ENCODE measurements around the gene BICRAL. TPM values are rescaled to one million over a fixed set of nuclear protein-coding genes. Genes with fewer than 3 reads are reported as not detected.
A peak's percentile ranks its signal among the peaks of the same experiment; 100 is the strongest.
"Not testable (repeated sequence)": the region's sequence is repeated elsewhere in the genome, so short reads cannot be mapped to it uniquely, and the experiment has no call there.

BICRAL gene
- polyA plus RNA-seq, 3 donors = 14.9 to 17.6 (median 15.6) TPM

DNA sequence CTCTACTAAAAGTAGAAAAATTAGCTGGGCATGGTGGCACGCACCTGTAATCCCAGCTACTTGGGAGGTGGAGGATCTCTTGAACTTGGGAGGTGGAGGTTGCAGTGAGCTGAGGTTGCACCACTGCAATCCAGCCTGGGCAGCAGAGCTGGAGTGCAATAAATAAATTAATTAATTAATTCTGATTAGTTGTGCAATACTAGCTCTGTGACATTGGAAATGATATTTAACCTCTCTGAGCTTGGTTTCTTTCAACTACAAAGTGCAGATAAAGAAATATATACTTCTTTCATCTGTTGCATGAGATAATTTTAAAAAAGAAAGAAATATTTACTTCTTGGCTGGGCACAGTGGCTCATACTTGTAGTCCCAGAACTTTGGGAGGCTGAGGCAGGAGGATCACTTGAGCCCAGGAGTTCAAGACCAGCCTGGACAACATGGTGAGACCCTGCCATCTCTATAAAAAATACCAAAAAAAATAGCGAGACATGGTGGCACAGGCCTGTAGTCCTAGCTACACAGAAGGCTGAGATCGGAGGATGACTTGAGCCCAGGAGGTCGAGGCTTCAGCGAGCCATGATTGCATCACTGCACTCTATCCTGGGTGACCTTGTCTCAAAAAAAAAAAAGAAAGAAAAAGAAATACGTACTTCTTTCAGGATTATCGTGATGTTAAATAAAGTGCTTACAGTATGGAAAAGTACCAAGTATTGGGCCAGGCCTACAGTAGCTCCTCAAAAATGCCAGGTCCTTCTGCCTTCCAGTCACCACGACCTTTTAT, 20.4 kb upstream of the BICRAL start:
- no peak for DNase-seq (ENCODE audit: low read depth in 3 of 3, low spot score in 2 of 3)

DNA sequence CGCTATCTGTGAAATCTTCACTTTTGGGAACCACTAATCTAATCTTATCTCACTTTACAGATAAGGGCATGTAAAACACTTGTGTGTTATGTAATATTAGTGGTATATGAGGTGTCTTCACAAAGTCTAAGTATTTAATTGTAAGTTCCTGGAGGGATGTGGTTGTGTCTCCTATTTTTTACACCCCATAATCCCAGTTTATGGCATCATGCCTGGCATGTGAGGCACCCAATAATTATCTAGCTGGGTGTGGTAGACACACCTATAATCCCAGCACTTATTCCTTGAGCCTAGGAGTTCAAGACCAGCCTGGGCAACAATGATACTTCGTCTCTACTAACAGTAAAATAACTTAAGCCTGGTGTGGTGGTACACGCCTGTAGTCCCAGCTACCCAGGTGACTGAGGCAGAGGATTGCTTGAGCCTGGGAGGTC, 19.4 kb upstream of the BICRAL start:
- DNase-seq (ENCODE audit: low read depth in 3 of 3, low spot score in 2 of 3) = no peak

DNA sequence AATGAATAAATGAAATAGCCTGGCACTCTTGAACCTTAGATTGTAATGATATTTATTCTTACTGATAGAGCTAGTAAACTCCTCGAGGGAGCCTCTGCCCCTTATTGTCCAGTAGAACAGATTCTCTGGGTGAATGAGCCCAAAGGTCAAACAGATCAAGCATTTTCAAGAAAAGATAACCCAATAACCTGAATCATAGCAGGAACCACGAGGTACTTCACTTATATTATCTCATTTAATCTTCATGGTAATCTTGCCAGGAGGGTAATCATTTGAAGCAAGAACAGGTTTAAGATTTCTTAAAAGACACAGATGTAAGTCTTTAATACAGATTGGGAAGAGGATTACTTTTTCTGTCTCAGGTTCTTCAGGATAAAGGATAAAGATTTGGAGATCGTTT, 18.9 kb upstream of the BICRAL start:
- no peak for DNase-seq (ENCODE audit: low read depth in 3 of 3, low spot score in 2 of 3)

DNA sequence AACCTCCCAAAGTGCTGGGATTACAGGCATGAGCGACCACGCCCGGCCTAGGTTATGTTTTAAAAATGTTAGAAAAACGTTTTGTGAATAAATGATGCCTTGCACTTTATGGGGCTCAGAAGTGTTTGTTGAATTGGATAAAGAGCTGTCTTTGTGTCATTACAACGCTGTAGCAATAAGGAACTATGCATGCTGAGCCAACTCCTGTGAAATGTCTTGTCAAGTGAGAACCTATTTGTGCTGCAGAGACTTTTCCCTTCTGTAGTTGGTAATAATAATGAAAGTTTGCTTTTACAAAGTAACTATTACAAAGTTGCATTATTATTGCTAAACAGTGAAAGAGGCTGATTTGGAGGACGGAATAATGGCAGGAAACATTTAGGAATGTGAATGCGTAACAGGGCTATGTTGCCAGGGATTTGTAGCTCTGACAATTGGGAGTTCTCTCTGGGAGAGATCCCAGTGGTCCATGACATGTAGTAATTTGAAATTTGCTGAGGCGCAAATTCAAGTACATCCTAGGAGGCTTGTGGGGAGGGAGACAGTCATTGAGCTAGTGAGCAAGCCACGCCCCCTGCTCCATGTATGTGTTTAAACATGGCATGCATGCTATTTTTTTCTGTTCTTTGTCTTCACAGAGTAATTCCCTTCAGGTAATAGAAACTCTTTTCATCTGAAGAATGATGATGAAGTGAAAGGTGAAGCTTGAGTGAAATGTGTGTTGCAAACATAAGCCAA, 16.8 kb upstream of the BICRAL start:
- no peak for DNase-seq (ENCODE audit: low read depth in 3 of 3, low spot score in 2 of 3)

DNA sequence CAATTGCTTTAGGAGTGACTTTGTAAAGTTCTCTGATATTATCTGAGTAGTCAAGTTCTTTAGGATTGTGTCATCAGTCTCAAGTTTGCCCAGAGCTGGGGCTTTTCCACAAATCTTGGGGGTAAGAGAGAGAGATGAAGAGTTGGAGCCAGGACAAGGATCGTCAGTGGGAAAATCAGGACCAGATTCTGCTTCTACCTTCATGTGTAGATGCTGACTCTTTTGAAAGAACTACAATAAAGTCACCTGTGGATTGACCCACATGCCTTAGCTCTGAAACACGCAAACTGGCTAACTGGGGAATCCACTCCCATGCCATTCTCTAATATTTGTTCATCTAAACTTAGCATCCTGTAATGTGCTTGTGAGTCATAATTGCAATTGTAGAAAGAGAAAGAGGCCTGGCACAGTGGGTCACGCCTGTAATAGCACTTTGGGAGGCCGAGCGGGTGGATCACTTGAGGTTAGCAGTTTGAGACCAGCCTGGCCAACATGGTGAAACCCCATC, 15.6 kb upstream of the BICRAL start:
- DNase-seq (ENCODE audit: low read depth in 3 of 3, low spot score in 2 of 3) = no peak

DNA sequence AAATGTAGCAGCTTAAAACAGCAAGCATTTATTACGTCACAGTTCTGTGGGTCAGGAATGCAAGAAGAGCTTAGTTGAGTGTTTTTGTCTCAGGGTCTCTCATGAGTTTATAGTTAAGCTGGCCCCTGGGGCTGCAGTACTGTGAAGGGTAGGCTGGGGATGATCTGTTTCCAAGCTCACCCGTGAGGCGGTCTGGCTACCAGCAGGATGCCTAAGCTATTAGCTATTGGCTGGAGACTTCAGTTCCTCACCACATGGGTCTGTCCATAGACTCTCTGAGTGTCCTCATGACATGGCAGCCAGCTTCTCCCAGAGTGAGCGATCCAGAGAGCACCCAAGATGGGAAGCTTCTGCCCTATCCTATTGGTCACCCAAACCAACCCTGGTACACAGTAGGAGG, 12.8 kb upstream of the BICRAL start:
- no peak for DNase-seq (ENCODE audit: low read depth in 3 of 3, low spot score in 2 of 3)

DNA sequence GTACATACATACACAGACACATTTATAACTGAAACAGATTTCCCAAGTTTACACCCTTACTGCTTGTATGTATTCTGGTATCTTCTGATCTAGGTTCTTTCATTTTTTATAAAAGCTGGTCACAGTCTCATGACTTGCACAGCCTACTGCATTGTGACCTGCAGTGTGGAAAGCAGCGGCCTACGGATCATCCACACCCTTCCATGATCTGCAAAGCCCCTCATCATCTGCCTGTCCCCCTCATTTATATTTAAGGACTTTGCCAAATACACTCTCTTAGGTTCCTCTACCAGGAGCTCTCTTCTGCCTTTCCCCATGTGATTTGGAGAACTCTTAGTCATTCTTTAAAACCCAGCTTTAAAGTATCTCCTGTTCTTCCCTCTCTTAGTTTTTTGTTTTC, 12.0 kb upstream of the BICRAL start:
- DNase-seq (ENCODE audit: low read depth in 3 of 3, low spot score in 2 of 3) = no peak

DNA sequence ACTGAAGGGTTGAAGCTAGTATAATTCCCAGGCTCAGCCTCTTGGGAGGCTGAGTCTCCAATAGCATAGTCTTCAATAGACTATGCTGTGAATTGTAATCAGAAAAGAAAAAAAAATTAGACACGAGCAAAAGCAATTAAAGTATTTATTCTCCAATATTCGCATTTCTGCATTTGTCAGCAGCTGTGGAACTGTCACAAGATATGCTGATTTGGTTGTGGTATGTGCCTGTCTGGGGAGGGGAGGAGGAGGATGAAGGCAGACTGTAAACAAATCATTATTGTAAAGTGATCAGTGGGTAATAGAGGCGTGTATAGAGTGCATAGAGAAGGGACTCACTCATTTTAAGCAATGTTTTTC, 10.1 kb upstream of the BICRAL start:
- DNase-seq (ENCODE audit: low read depth in 3 of 3, low spot score in 2 of 3) = no peak

DNA sequence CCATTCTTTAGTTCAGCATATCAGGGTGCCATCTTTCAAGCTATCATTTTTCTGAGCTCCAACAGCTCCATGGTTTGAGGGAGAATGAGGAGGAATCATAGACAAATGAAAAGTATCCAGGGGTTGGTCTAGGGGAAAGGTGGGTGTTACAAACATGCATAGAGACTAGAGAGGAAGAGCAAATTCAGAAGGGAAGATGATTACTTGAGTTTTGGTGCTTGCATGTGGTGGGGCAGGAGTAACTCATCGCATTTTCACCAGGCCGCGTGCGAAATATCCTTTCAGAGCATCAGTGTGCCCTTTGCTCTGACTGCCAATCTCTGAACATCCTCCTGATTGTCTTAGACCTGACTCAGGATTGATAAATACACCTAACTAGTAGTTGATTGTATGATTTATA, 7.7 kb upstream of the BICRAL start:
- DNase-seq (ENCODE audit: low read depth in 3 of 3, low spot score in 2 of 3) = no peak

DNA sequence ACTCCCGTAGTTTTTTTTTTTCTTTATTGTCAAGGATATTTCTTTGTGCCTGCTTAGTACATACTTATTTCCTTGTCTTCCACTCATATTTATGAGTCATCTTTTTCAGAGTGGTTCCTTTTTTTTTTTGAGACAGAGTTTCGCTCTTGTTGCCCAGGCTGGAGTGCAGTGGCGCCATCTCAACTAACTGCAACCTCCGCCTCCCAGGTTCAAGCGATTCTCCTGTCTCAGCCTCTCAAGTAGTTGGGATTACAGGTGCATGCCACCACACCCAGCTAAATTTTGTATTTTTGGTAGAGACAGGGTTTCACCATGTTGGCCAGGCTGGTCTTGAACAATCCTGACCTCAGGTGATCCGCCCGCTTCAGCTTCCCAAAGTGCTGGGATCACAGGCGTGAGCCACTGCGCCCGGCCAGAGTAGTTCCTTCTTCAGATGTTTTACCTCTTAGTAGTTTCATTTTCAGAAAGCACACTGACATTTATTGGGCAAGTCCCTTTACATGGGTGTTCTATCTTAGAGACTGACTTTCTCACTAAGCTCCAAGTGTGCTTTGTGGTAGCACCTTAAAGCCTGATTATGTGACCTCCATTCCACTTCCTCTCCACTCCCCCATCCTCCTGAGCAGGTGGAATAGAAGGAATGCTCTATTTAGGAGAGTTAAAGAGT, 6.9 kb upstream of the BICRAL start:
- not testable (repeated sequence) for DNase-seq (ENCODE audit: low read depth in 3 of 3, low spot score in 2 of 3)

DNA sequence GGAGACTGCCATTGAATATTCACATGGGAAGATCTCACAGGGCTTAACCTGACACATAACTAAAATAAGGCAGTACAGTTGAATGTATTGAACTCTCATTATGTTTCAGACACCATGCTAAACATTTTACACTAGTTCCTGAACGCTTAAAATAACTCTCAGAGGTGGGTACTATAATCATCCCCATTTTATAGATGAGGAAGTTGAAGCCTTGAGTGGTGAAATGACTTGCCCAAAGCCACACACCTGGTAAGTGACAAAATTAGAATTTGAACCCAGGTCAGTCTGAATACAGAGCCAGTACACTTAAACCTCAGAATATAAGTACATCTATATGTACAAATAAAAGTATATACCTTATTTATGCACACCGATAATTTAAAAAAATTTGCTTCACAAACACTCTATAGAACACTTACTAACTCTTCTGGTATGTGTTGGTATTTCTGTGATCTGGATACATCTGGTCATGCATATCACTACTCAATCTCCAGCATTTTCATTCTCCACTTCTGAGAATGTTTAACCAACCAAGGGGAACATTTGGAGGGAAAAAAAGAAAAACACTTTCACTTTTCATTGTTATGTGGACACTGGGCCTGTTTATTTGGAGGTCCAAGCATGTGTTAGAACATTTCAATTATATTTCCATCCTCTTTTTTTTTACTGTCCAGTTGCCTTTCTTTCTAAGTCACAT, 4.6 kb upstream of the BICRAL start:
- DNase-seq (ENCODE audit: low read depth in 3 of 3, low spot score in 2 of 3) = no peak

DNA sequence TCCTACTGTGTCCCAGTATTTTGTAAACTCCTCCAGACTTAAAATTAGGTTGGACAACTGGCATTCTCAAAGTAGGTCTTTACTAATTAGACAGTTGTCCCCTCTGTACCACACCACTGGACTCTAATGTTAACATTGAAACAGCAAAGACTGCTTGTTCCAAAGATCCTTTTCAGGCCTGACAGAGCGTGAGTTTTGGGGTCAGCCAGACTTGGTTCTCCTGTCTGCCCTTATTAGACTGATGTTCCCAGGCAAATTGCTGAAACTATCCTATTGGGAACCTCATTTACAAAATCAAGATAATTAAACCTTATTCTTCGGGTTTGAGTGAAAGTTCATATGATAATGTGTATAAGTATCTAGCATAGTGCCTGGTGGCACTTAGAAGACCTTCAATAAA, 3.7 kb upstream of the BICRAL start:
- DNase-seq (ENCODE audit: low read depth in 3 of 3, low spot score in 2 of 3) = no peak

DNA sequence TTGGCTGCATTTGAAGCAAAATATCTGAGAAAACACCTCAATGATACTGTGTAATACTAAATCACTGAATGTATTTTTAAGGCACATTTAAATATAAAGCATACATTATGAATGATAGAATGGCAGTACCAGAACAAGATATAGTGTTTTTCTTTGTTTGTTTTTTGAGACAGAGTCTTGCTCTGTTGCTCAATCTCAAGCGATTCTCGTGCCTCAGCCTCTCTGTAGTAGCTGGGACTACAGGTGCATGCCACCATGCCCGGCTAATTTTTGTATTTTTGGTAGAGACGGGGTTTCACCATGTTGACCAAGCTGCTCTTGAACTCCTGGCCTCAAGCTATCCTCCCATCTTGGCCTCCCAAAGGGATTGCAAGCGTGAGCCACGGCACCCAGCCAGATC, 2.3 kb upstream of the BICRAL start:
- no peak for DNase-seq (ENCODE audit: low read depth in 3 of 3, low spot score in 2 of 3)

DNA sequence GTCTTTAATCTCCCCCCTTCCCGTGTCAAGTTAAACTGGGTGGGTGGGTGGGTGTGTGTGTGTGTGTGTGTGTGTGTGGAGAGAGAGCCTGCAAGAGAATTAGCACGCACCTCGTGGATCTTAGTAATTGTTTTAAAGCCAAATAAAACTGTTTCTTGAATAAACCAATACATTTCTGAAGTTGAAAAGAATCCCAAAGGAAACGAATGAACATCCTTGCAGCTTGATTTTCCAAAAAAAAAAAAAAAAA, 381 bp upstream of the BICRAL start:
- DNase-seq (ENCODE audit: low read depth in 3 of 3, low spot score in 2 of 3) = no peak

DNA sequence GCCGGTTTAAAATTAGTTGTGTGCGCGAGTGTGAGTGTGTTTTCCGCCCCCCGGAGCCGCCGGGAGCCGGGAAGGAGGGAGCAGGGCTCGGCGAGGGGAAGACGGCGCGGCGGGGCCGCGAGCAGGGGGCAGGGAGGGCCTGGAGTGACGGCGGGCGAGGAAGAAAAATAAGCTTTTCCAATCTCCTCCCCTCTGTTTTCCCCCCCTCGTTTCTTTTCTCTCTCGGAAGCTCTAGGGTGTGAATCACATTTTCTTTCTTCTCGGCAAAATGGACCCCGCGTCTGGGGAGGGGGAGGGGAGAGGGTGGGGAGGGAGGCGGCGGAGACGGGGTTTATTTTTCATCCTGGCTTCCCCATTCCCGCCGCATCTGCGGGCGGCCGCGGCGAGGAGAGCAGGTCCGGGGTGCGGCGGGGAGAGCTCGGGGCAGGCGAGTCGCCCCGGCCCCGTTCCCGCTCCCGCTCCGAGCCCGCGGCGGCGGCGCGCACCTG, 881 bp downstream of the BICRAL start:
- peak in 1 of 3 donors; percentile 64 for DNase-seq (ENCODE audit: low read depth in 3 of 3, low spot score in 2 of 3)

DNA sequence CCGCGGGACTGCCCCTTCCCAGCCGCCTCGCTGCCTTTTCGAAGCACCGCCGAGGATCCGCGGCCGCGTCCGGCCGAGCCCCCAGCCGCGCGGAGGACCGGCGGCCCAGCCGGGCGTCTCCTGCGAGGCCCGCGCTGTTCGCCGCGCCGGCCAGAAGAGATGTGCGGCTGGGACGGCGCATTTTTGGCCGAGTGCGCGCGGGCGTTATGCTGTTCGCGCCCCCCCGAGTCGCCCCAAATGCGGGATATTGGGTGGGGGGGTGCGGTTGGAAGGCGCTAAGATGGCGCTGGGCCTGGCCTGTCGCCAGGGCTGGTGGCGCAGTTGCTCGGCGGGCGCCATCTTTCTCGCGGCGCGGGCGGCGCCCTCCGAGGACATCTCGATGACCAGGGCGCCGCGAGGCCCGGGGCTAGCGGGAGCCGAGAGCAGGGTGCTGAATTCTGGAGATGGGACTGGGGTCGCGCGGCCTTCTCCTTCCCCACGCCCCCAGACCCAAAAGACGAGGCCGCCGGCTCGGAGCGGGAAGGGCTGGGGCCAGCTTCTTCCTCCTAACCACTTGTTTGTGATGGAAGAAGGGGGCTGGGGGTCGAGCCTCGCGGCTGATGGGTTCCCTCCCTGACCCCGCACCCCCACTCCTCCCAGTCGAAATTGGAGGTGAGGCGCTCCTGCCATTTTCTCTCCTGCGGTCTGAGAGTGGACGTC, 1.5 kb downstream of the BICRAL start:
- peak in 1 of 3 donors; percentile 62 for DNase-seq (ENCODE audit: low read depth in 3 of 3, low spot score in 2 of 3)

DNA sequence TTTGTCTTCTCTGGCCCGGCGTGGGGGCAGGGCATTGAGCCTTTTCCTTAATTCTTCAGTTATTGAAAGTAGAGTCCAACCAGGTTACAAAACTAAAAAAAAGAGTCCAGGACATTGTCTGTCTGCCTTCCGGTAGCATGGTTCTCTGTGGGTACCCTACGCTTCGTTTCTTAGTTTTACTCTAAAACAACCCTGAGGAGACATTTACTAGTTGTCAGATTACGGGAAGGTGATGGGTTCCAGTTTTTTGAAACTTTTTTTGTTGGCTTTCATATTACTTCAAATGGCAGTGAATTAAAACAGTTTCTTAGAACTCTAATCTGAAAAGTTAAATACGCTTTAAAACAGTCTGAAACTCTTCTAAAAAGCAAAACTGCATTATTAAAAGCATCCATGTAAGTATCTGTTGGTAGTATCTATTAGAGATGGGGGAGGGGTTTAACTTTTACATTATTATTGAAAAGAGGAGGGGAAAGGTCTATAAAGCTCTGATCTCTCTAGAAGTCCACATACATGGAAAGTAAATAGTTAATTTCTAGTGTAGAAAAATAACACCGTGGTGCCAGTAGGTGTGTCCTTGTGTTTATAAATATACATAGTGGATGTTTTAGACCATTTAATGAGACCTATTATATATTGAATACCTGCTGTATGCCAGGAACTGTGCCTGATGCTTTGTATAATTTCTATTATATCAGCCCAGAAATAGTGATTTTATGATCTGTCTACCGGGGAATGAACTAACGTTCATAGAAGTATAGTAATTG, 2.2 kb downstream of the BICRAL start:
- no peak for DNase-seq (ENCODE audit: low read depth in 3 of 3, low spot score in 2 of 3)

DNA sequence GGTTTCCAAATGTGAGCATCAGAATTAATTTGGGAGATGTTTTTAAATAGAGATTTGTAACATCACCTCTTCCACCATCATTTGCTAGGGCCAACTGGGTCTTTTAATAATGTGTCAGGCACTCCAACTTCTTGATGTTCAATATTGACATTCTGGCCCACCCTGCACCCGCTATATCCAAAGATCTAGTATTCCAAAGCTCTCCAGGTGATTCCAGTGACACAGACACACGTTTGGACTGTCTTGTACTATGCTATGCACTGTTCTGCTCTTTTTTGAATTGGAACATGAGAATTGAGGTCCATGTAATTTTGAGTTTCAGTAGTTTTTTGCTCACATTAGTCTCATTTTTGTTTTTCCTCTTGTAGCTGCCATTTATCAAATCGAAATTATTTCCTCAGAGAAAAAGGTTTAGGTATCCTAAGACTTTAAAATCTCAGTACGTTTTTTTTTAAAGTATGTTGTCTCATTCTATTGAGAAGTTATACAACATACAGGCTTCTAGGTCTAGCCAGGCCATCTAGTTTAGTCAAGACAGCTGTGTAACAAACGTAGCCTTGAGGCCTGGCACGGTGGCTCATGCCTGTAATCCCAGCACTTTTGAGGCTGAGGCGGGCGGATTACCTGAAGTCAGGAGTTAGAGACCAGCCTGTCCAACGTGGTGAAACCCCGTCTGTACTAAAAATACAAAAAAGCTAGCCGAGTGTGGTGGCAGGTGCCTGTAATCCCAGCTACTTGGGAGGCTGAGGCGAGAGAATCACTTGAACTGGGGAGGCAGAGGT, 3.1 kb downstream of the BICRAL start:
- no peak for DNase-seq (ENCODE audit: low read depth in 3 of 3, low spot score in 2 of 3)

DNA sequence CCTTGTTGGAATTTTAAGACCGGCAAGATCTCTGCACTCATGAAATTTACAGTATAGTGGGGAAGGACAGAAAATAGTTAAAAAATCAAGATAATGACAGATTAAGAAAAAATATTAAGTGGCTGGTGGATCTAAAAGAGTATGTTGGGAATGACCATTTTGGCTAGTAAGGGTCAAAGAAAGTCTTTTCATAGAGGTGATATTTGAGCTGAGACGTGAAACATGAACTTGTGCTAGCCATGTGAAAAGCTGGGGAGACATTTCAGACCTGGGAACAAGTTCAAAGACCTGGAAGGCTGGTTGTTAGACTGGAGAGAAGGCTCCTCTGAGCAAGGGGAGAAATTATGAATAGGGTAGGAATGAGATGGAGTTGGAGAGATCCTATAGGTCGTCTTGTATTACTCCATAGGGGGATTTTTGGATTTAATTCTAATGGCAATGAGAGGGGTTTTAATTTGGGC, 4.7 kb downstream of the BICRAL start:
- DNase-seq (ENCODE audit: low read depth in 3 of 3, low spot score in 2 of 3) = no peak
